ENCODE measurements around the gene ACTL8. TPM values are rescaled to one million over a fixed set of nuclear protein-coding genes. Genes with fewer than 3 reads are reported as not detected.

The ACTL8 gene
- polyA plus RNA-seq, 1 donor (not counting 4 experiments of a cell fraction or from before 2014, with no cell fraction given): not detected

DNA sequence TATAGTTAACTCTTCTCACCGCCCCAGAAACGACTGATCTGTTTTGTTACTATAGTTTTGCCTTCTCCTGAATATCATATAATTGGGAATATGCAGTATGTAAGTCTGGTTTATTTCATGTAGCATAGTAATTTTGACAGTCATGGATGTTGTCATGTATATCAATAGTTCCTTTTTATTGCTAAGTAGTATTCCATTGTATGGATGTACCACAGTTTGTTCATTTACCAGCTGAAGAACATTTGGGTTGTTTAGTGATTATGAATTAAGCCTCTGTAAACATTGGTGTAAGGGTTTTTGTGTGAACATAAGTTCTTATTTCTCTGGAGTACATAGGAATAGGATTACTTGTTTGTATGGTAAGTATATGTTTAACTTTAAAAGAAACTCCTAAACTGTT lies 55.5 kb downstream of the ACTL8 start:
- Histone ChIP-seq H3K27ac (ENCODE audit: control insufficient read depth, insufficient read depth, low read length) (no peak overlapping the region), H3K4me2 (ENCODE audit: control insufficient read depth, extremely low read depth, insufficient read depth, low read depth, low read length) (no peak overlapping the region), H3K9me3 (ENCODE audit: control insufficient read depth, low read depth, low read length) (no peaks in the 10 kb centered on the region), H3K36me3 (ENCODE audit: control insufficient read depth in 2 of 2, extremely low read depth in 1 of 2, insufficient read depth in 2 of 2, low read length in 2 of 2) (no peaks in the 10 kb centered on the region), H2AFZ (ENCODE audit: control insufficient read depth, low read length) (no peak overlapping the region), H3K9me1 (ENCODE audit: control insufficient read depth, extremely low read depth, insufficient read depth, low read length) (no peaks in the 10 kb centered on the region), H3K4me3 (ENCODE audit: control insufficient read depth in 2 of 3, extremely low read depth in 1 of 3, insufficient read depth in 2 of 3, low read depth in 1 of 3, low read length in 3 of 3) (no peak overlapping the region), H3K4me1 (ENCODE audit: control insufficient read depth, extremely low read depth, insufficient read depth, low read length) (no peaks in the 10 kb centered on the region), H4K20me1 (ENCODE audit: control insufficient read depth, extremely low read depth, insufficient read depth, low read length) (no peaks in the 10 kb centered on the region), H3K27me3 (ENCODE audit: control insufficient read depth, extremely low read depth, insufficient read depth, low read length) (no peaks in the 10 kb centered on the region), H3K9ac (ENCODE audit: control insufficient read depth, extremely low read depth, insufficient read depth, low read length) (no peak overlapping the region), H3K79me2 (ENCODE audit: control insufficient read depth, insufficient read depth, low read length) (no peaks in the 10 kb centered on the region)
- no peak for FAIRE-seq
- TF ChIP-seq, protein P1, sequence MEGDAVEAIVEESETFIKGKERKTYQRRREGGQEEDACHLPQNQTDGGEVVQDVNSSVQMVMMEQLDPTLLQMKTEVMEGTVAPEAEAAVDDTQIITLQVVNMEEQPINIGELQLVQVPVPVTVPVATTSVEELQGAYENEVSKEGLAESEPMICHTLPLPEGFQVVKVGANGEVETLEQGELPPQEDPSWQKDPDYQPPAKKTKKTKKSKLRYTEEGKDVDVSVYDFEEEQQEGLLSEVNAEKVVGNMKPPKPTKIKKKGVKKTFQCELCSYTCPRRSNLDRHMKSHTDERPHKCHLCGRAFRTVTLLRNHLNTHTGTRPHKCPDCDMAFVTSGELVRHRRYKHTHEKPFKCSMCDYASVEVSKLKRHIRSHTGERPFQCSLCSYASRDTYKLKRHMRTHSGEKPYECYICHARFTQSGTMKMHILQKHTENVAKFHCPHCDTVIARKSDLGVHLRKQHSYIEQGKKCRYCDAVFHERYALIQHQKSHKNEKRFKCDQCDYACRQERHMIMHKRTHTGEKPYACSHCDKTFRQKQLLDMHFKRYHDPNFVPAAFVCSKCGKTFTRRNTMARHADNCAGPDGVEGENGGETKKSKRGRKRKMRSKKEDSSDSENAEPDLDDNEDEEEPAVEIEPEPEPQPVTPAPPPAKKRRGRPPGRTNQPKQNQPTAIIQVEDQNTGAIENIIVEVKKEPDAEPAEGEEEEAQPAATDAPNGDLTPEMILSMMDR (optimal IDR thresholded peaks at IDR 0.05 in 1 of 3, IDR thresholded peaks at IDR 0.05 in 1 of 3, conservative IDR thresholded peaks at IDR 0.05 in 1 of 3; ENCODE audit: extremely low read depth in 1 of 3, insufficient read depth in 2 of 3, low read length in 3 of 3): no peak
- no peak for TF ChIP-seq EZH2 (IDR thresholded peaks at IDR 0.05; ENCODE audit: low read length)
- dilution Hi-C loops (cut with MboI; ENCODE audit: extremely low pct_ligation_motif_present, low sequenced_read_pairs): no loop called here
- no peak for DNase-seq (ENCODE audit: low read depth, low spot score)

DNA sequence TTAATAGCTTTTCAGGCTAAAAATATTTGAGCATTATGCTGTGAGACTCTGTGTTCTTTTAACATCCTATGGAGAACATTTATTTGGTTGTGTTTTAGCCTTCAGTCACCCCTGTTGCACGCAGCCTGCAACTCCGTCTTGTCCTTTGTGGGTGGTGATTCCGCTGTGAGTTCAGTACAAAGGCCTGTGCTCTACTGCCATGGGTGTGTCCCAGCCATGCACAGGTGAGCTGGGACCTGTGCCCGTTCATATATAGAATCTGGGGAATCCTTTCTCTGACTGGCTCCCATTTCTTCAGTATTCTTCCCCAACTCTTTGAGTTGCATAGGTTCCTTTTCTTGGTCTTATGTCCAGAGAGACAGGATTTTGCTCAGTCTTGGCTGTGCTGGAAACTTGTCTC lies 61.4 kb downstream of the ACTL8 start:
- DNase-seq (ENCODE audit: low read depth, low spot score): no peak
- dilution Hi-C loops (cut with MboI; ENCODE audit: extremely low pct_ligation_motif_present, low sequenced_read_pairs): no loop called here

More for the DNA sequence above, 61.4 kb downstream of the ACTL8 start:
- no peak for FAIRE-seq
- Histone ChIP-seq H3K4me2 (ENCODE audit: control insufficient read depth, extremely low read depth, insufficient read depth, low read depth, low read length) (no peak overlapping the region), H2AFZ (ENCODE audit: control insufficient read depth, low read length) (no peak overlapping the region), H3K36me3 (ENCODE audit: control insufficient read depth in 2 of 2, extremely low read depth in 1 of 2, insufficient read depth in 2 of 2, low read length in 2 of 2) (no peaks in the 10 kb centered on the region), H3K27ac (ENCODE audit: control insufficient read depth, insufficient read depth, low read length) (no peak overlapping the region), H3K27me3 (ENCODE audit: control insufficient read depth, extremely low read depth, insufficient read depth, low read length) (peaks cover 14% of the 10 kb centered on the region), H3K79me2 (ENCODE audit: control insufficient read depth, insufficient read depth, low read length) (no peaks in the 10 kb centered on the region), H3K4me3 (ENCODE audit: control insufficient read depth in 2 of 3, extremely low read depth in 1 of 3, insufficient read depth in 2 of 3, low read depth in 1 of 3, low read length in 3 of 3) (no peak overlapping the region), H4K20me1 (ENCODE audit: control insufficient read depth, extremely low read depth, insufficient read depth, low read length) (no peaks in the 10 kb centered on the region), H3K9me3 (ENCODE audit: control insufficient read depth, low read depth, low read length) (no peaks in the 10 kb centered on the region), H3K4me1 (ENCODE audit: control insufficient read depth, extremely low read depth, insufficient read depth, low read length) (no peaks in the 10 kb centered on the region), H3K9me1 (ENCODE audit: control insufficient read depth, extremely low read depth, insufficient read depth, low read length) (no peaks in the 10 kb centered on the region), H3K9ac (ENCODE audit: control insufficient read depth, extremely low read depth, insufficient read depth, low read length) (no peak overlapping the region)
- TF ChIP-seq, protein P1 (optimal IDR thresholded peaks at IDR 0.05 in 1 of 3, IDR thresholded peaks at IDR 0.05 in 1 of 3, conservative IDR thresholded peaks at IDR 0.05 in 1 of 3; ENCODE audit: extremely low read depth in 1 of 3, insufficient read depth in 2 of 3, low read length in 3 of 3): no peak
- TF ChIP-seq EZH2 (IDR thresholded peaks at IDR 0.05; ENCODE audit: low read length): no peak

Measured in keratinocyte (primary cell).